SK-N-MC (cell line): Measurements from ENCODE around the gene CAST.

Experiments
- EZH2 ChIP-seq: fragments of 200-600 bp; sonication (generic); IDR thresholded peaks from one replicate; pipeline ENCODE4 v1.6.1; 2017; ENCODE audit warnings: antibody characterized with exemption
- FOXP2 ChIP-seq: optimal IDR thresholded peaks from 2 replicates; pipeline ENCODE3; 2011; ENCODE audit warnings: mild to moderate bottlenecking, moderate library complexity; ENCODE audit not compliant: insufficient read depth; ENCODE audit errors: extremely low read length, control extremely low read depth
- POLR2AphosphoS5 ChIP-seq: IDR thresholded peaks from 2 replicates; pipeline ENCODE4 v1.6.1; 2012; ENCODE audit warnings: mild to moderate bottlenecking, low read depth, low read length, borderline replicate concordance

- TF ChIP-seq POLR2AphosphoS5 (no peak), EZH2 (no peak), FOXP2 (no peak)
Observed at GRCh38 chr5:96648593-96648992, 13.6 kb upstream of the CAST start.
